Measurements from ENCODE around the gene PTPRA.

DNA sequence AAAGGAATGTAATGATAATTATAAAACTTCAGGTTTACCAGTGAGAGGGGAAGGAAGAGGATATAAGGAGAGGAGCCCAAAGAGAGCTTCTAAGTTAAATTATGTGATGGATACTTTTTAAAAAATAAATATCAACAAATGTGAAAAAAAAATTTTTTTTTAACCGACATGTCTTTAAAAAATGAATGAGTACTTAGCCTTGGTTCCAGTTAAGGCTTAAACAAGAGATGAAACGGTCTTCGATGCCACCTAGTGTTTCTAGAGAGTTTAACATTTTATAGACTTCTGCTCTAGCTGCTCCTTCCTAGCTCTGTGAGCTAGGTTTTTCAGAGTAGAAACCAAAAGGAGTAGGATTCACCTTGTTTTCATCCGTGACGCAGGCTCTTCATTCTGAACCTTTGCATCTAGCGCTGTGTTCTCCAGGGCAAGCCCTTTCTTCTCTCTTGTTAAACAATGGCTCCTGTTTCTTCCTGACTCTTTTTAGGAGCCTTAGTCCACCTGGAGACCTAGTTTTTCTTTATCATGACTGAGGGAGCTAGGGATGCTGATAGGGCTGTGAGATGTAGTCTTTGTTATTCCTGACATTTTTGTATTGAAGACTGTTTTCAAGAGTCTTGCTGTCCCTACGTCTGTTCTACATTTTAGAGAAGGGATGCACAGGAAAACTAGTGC is 127.7 kb downstream of the PTPRA start:
- TF ChIP-seq, protein P1, sequence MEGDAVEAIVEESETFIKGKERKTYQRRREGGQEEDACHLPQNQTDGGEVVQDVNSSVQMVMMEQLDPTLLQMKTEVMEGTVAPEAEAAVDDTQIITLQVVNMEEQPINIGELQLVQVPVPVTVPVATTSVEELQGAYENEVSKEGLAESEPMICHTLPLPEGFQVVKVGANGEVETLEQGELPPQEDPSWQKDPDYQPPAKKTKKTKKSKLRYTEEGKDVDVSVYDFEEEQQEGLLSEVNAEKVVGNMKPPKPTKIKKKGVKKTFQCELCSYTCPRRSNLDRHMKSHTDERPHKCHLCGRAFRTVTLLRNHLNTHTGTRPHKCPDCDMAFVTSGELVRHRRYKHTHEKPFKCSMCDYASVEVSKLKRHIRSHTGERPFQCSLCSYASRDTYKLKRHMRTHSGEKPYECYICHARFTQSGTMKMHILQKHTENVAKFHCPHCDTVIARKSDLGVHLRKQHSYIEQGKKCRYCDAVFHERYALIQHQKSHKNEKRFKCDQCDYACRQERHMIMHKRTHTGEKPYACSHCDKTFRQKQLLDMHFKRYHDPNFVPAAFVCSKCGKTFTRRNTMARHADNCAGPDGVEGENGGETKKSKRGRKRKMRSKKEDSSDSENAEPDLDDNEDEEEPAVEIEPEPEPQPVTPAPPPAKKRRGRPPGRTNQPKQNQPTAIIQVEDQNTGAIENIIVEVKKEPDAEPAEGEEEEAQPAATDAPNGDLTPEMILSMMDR (IDR thresholded peaks at IDR 0.05): peak in 1 of 7 experiments; percentile 37
- TF ChIP-seq POLR2AphosphoS5 (IDR thresholded peaks at IDR 0.05) (no peak), EP300 (IDR thresholded peaks at IDR 0.05) (no peak), POLR2A (IDR thresholded peaks at IDR 0.05) (no peak)

Measured in stomach (tissue), 4 donors.